ENCODE measurements around the gene PACS1. TPM values are rescaled to one million over a fixed set of nuclear protein-coding genes. Genes with fewer than 3 reads are reported as not detected.

Gene PACS1
- total RNA-seq = 47.6 and 75.8 TPM in 2 replicates

DNA sequence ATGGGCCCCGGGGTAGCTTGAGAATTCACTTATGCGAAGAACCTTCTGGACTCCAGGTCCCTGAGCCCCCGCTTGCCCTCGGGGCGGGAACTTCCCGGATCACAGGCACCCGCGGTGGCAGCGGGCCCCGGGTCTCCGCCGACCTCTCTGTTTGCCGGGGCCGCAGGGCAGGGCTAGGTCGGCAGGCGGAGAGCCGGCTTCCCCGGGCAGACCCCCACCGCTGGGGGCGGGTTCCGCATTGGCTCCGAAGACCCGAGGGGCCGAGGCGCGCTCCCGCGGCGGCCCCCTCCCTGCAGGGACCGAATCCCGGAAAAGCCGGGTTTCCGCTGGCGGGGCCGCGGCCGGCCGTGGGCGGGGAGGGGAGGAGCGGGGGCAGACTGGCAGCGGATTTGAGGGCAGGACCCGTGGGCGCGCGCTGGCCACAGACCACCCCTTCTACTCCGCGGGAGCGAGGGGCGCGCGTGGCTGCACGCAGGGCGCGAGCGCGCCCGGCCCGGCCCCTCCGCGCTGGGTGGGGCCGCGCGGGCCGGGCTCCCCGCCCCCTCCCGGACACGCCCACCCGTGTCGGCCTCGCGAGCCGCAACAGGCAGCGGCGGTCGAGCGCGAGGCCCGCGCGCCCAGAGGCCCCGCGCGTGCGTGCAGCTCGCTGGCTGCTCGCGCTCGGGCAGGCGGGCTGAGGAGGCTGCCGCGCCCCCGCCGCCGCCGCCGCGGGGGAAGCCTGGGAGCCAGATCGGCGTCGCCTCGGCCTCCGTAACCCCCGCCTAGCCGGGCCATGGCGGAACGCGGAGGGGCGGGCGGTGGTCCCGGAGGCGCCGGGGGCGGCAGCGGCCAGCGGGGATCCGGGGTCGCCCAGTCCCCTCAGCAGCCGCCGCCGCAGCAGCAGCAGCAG lies at the start of gene PACS1:
Gene PACS1, plus strand, starts transcription at position 558 of the 889 bp plus-strand sequence. Its CDS starts 215 bp downstream, at position 773.

DNA sequence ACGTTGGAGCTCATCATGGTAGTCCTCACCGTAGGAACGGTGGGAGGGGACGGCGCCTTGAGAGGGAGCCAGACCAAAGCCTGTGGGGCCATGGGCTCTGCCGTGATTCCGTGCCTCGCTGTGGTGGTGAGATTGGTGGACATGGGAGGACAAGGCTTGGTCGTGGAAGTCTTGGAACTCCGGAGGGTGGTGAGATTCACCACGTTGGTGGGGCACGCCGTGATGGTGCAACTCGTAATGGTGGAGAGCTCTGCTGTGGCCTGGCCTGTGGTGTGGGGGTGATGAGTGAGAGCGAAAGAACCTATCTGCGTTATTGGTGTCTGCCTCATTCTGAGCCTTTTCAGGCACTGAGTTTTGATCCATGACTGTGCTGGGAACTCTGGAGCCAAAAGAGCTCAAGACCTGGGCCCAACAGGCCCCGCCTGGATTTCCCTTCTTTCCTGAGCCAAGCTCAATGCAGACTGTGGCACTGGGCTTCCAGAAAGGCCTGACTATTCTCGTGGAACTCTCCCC lies 44.0 kb upstream of the PACS1 start, which contains the start of gene CATSPER1:
Gene CATSPER1, minus strand, starts transcription at position 463 of the 513 bp plus-strand sequence. Its CDS starts 100 bp downstream, at position 363.

GRCh38 chr11:66048547-66049323 lies 21.3 kb upstream of the PACS1 start, which contains the start of gene GAL3ST3:
GAL3ST3 (minus strand) TSS chr11:66049161; CDS start chr11:66045415, 3,746 bp downstream.

DNA sequence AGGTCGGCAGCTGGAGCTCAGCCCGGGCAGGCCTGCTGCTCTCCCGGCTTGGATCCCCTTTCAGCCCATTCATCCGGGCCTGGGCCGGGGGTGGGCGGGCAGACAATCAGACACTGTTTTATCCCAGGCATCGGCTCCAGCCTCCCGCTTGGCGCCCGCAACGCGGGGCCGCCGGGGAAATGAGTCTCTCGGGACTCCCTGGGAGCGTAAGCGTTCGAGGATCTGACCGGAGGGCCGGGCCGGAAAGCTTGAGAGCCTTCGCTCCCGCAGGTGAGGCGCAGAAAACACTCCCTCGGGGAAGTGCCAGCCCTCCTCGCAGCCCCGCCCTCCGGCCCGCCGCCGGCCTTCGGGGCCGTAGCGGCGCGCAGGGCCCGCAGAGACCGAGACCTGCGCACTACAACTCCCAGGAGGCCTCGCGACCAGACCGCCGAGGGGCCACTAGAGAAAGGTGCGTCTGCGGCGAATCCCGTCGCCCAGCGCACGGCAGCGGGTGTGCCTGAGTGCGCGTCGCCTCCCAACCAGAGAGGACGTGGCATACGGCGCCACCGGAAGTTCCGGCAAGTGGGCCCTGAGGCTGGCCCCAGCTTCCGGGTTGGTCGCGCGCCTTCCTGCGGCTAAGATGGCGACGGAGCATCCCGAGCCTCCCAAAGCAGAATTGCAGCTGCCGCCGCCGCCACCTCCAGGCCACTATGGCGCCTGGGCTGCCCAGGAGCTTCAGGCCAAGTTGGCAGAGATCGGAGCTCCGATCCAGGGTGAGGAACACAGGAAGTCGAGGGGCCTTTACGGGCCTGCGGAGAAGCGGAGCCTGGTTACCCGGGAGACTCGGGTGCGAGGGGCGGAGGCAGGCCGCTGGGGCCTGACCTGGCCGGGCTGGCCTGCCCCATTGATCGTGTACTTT lies 18.1 kb upstream of the PACS1 start, which contains the start of gene SF3B2:
Gene SF3B2, plus strand, starts transcription at position 599 of the 898 bp plus-strand sequence. Its CDS starts 21 bp downstream, at position 620.

DNA sequence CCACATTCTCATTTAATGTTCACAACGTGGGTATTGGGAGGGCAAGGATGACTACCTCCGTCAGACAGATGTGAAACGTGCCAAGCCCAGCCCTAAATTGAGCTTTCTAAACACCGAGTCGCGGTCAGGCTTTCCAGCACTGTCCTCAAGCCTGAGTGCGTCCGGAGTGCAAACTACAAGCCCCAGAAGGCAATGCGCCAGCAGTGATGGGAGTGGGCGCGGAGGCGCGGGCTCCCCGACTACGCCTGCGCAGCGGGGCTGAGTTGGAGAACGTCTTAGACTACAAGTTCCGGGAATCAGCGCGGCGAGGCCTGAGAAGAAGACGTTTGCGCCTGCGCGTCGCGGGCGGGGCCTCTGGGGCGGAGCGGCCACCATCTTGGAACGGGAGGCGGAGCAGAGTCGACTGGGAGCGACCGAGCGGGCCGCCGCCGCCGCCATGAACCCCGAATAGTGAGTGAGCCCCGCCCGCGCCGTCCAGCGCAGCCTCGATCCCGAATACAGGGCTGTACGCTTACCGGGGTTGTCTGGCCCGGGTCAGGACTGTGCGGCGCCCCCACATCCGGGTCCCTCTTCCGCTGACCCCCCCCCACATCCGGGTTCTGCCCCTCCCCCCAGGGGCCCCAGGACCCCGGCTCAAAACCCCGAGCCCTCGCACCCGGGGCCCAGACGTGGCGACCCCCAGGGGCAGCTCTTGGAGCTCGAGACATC lies 198.3 kb downstream of the PACS1 start, which contains the start of gene RAB1B:
Gene RAB1B, plus strand, starts transcription at position 396 of the 708 bp plus-strand sequence. Its CDS starts 41 bp downstream, at position 437.

GRCh38 chr11:66277471-66278362 lies 207.6 kb downstream of the PACS1 start, which contains the start of gene CNIH2:
CNIH2 (plus strand) TSS chr11:66278175; CDS start chr11:66278457, 282 bp downstream.

DNA sequence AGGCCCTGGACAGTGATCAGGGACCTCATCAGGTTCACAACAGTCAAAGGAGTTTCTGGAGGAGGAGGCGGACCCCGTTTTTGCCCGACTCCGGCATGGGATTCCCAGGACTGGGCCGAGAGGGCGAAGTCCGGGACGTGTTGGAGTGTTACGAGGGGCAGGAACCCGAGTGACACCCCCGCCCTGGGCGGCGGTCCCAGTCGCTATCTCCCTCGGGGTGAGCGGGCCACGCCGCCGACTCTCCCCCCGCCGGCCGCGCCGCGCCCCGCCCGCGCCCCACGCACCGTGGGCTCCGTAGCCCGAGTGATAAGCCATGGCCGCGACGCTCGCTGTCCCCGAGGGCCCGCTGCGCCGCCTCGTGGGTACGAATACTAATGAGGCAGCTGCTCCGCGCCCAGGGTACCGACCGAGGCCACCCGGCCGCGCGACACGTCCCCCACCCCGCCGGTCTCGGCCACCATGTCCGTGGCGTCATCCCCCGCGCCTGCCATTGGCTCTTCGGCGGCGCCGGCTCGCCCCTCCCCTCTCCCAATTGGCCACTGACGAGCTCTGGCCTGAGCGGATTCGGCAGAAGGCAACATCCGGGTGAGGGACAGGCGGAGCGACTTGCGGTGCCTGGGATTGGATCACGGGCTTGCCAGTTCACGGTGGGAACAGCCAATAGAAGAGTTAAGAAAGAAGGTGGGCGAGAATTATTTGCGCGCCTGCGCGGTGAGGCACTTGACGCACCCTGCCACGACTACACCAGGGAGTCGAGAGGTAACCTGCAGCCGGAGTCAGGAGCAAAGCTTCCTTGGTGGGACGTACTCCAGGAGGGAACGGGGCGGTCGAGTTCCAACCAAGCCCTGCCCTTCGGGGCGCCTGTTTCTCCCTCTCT lies 218.8 kb downstream of the PACS1 start, which contains the start of gene YIF1A:
Gene YIF1A, minus strand, starts transcription at position 473 of the 877 bp plus-strand sequence. Its CDS starts 158 bp downstream, at position 315.

DNA sequence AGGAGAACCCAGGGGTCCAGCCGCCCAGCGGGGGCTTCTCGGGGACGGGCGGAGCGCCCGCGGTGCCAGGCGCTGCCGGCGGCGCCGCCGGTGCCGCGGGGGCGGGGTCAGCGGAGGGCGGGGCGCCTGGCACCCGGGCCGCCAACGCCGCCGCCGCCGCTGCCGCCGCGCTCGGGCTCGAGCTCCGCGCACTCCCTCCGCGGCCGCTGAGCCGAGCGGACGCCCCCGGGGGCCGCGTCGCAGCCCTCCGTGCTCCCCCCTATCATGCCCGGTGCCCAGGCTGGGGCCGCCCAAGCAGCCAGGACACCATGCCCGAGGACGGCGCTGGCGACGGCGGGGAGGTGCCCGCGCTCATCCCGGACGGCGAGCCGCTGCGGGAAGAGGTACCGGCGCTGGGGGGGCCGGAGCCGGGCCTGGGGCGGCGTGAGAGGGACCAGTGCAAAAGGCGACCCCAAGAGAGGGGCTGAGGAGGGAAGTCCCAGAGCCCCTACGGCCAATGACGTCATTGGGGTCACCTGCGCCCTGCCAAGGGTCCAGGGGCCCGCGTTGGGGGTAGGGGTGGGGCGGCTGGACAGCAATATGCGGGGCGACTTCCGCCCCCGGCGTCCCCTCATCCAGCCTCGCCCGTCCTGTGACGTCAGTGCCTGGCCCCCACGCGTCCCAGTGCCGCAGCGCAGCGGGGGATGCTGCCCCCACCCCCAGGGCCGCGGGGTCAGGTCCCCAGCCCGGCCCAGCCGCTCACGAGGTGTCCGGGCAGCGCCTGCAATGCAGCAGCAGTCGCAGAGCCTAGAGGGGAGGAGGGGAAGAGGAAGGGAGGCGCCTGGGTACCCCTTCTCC lies 221.9 kb downstream of the PACS1 start, which contains the start of gene TMEM151A:
Gene TMEM151A, plus strand, starts transcription at position 189 of the 837 bp plus-strand sequence. Its CDS starts 120 bp downstream, at position 309.

Other genes with a start within 250 kb of the PACS1 start
- gene SNX32, start 236.3 kb upstream of the PACS1 start, total RNA-seq = 1.3 and 4.0 TPM in 2 replicates
- gene CFL1, start 212.1 kb upstream of the PACS1 start, total RNA-seq = 662 and 789 TPM in 2 replicates
- gene MUS81, start 209.8 kb upstream of the PACS1 start, total RNA-seq = 35.4 and 52.0 TPM in 2 replicates
- 114 and 154 TPM in 2 replicates for gene EFEMP2, start 197.5 kb upstream of the PACS1 start, total RNA-seq
- gene CTSW, start 190.4 kb upstream of the PACS1 start, total RNA-seq = 0.07 TPM in 1 of 2 replicates, not detected in the other
- gene FIBP, start 181.8 kb upstream of the PACS1 start, total RNA-seq = 144 and 156 TPM in 2 replicates
- gene CCDC85B, start 179.6 kb upstream of the PACS1 start, total RNA-seq = 50.8 and 53.9 TPM in 2 replicates
- 9.8 and 26.0 TPM in 2 replicates for gene FOSL1, start 169.9 kb upstream of the PACS1 start, total RNA-seq
- 28.4 and 31.1 TPM in 2 replicates for gene C11orf68, start 151.2 kb upstream of the PACS1 start, total RNA-seq
- 126 and 160 TPM in 2 replicates for gene DRAP1, start 150.8 kb upstream of the PACS1 start, total RNA-seq
- not detected in 2 replicates for gene TSGA10IP, start 124.8 kb upstream of the PACS1 start, total RNA-seq
- 28.2 and 31.3 TPM in 2 replicates for gene SART1, start 108.5 kb upstream of the PACS1 start, total RNA-seq
- 33.9 and 42.4 TPM in 2 replicates for gene EIF1AD, start 68.1 kb upstream of the PACS1 start, total RNA-seq
- 17.0 and 19.5 TPM in 2 replicates for gene BANF1, start 67.8 kb upstream of the PACS1 start, total RNA-seq
- gene CST6, start 58.3 kb upstream of the PACS1 start, total RNA-seq = 2.9 and 6.1 TPM in 2 replicates
- 0.20 TPM in 1 of 2 replicates, not detected in the other for gene CATSPER1, start 43.8 kb upstream of the PACS1 start, total RNA-seq
- gene GAL3ST3, start 21.1 kb upstream of the PACS1 start, total RNA-seq = 0.13 and 0.59 TPM in 2 replicates
- gene SF3B2, start 17.9 kb upstream of the PACS1 start, total RNA-seq = 100 and 118 TPM in 2 replicates
- gene KLC2, start 187.4 kb downstream of the PACS1 start, total RNA-seq = 27.0 and 34.0 TPM in 2 replicates
- 118 and 126 TPM in 2 replicates for gene RAB1B, start 198.4 kb downstream of the PACS1 start, total RNA-seq
- 0.72 and 0.86 TPM in 2 replicates for gene CNIH2, start 207.9 kb downstream of the PACS1 start, total RNA-seq
- 195 TPM in 2 replicates for gene YIF1A, start 218.9 kb downstream of the PACS1 start, total RNA-seq
- gene TMEM151A, start 221.6 kb downstream of the PACS1 start, total RNA-seq = 0.72 and 2.2 TPM in 2 replicates
- 51.9 and 182 TPM in 2 replicates for gene CD248, start 246.8 kb downstream of the PACS1 start, total RNA-seq